Naive B cell (primary cell): Measurements from ENCODE around the gene TLCD3B. TPM values are rescaled to one million over a fixed set of nuclear protein-coding genes. Genes with fewer than 3 reads are reported as not detected.
"Not testable (repeated sequence)": the region's sequence is repeated elsewhere in the genome, so short reads cannot be mapped to it uniquely, and the experiment has no call there.

Experiments
- ATAC-seq, 2 donors: fragments of 150-1000 bp; cut with Tn5 transposase; 2 replicates each; pipeline ENCODE4 v1.10.0; 2021; ENCODE audit warnings: low read depth in 2 of 2, mild to moderate bottlenecking in 2 of 2, moderate library complexity in 2 of 2
- DNase-seq: peaks from one replicate; pipeline ENCODE4 v3.0.0; 2022
- H3K27ac Mint-ChIP-seq, 6 donors: one replicate each; pipeline ENCODE4 v1.8.0; 2020 to 2022; ENCODE audit warnings: mild to moderate bottlenecking in 6 of 6, mixed read lengths in 6 of 6, moderate library complexity in 5 of 6, inconsistent platforms in 2 of 6
- H3K27me3 Mint-ChIP-seq, 3 donors: one replicate each; pipeline ENCODE4 v1.8.0; 2021 to 2022; ENCODE audit warnings: mixed read lengths in 3 of 3, mild to moderate bottlenecking in 1 of 3
- H3K36me3 Mint-ChIP-seq, 2 donors: one replicate each; pipeline ENCODE4 v1.8.0; 2020 to 2022; ENCODE audit warnings: mixed read lengths in 2 of 2, inconsistent platforms in 1 of 2, mild to moderate bottlenecking in 1 of 2
- H3K4me1 Mint-ChIP-seq, 3 donors: one replicate each; pipeline ENCODE4 v1.8.0; 2020 to 2022; ENCODE audit warnings: mixed read lengths in 3 of 3, inconsistent platforms in 1 of 3, mild to moderate bottlenecking in 1 of 3, moderate library complexity in 1 of 3
- H3K4me3 Mint-ChIP-seq, 8 donors: one replicate each; pipeline ENCODE4 v1.8.0; 2020 to 2022; ENCODE audit warnings: mild to moderate bottlenecking in 8 of 8, mixed read lengths in 8 of 8, moderate library complexity in 8 of 8, inconsistent platforms in 2 of 8
- H3K9me3 Mint-ChIP-seq, 7 donors: one replicate each; pipeline ENCODE4 v1.8.0; 2020 to 2022; ENCODE audit warnings: mixed read lengths in 7 of 7, mild to moderate bottlenecking in 5 of 7, inconsistent platforms in 2 of 7, moderate library complexity in 1 of 7
- polyA plus RNA-seq, 6 donors: library from polyadenylated mRNA; unstranded; fragments of 300-500 nt; fragmentation: Illumina TruSeq; gene quantifications; one replicate each; pipeline ENCODE4 v1.2.3, GENCODE V29; 2021; ENCODE audit warnings: low read depth in 6 of 6

TLCD3B gene
- polyA plus RNA-seq, 6 donors from 2014 or later: not detected

GRCh38 chr16:30016555-30017276 is 14.4 kb downstream of the TLCD3B start:
- ATAC-seq (no peak), DNase-seq (no peak)
- Mint-ChIP-seq H3K9me3 (no peaks in the 10 kb centered on the region), H3K27ac (no peak overlapping the region), H3K27me3 (peaks cover 6 to 15% (median 8%) of the 10 kb centered on the region in 3 donors), H3K4me1 (peaks cover 14 to 27% (median 16%) of the 10 kb centered on the region in 3 donors), H3K4me3 (no peak overlapping the region), H3K36me3 (no peaks in the 10 kb centered on the region)

GRCh38 chr16:30015450-30015849 is 15.6 kb downstream of the TLCD3B start:
- Mint-ChIP-seq H3K27me3 (peaks cover 8 to 21% (median 11%) of the 10 kb centered on the region in 3 donors), H3K4me1 (peaks cover 8 to 18% (median 12%) of the 10 kb centered on the region in 3 donors)
- not testable (repeated sequence) for H3K4me3 Mint-ChIP-seq, DNase-seq, ATAC-seq, H3K9me3 Mint-ChIP-seq, H3K36me3 Mint-ChIP-seq, H3K27ac Mint-ChIP-seq

- H3K4me3 Mint-ChIP-seq: peak overlapping the region in 3 of 8 donors; percentile 49 to 83 (median 60)
These were observed 18.5 kb downstream of the TLCD3B start for GRCh38 chr16:30012598-30012997.

GRCh38 chr16:30011714-30012504 is 19.2 kb downstream of the TLCD3B start:
- H3K4me1 Mint-ChIP-seq: peaks cover 13 to 17% (median 17%) of the 10 kb centered on the region in 3 donors
- peaks cover 8 to 35% (median 28%) of the 10 kb centered on the region in 3 donors for H3K27me3 Mint-ChIP-seq
- DNase-seq (no peak), ATAC-seq (no peak)
- peak overlapping the region; percentile 5 to 86 (median 82) for H3K4me3 Mint-ChIP-seq
- H3K36me3 Mint-ChIP-seq: no peaks in the 10 kb centered on the region
- H3K9me3 Mint-ChIP-seq: no peaks in the 10 kb centered on the region
- peak overlapping the region in 4 of 6 donors; percentile 36 to 89 (median 53) for H3K27ac Mint-ChIP-seq

More at GRCh38 chr16:30012598-30012997, 18.5 kb downstream of the TLCD3B start:
- Mint-ChIP-seq H3K4me1 (peaks cover 13 to 17% (median 17%) of the 10 kb centered on the region in 3 donors), H3K27me3 (peaks cover 8 to 40% (median 28%) of the 10 kb centered on the region in 3 donors)
- not testable (repeated sequence) for H3K27ac Mint-ChIP-seq, DNase-seq, H3K36me3 Mint-ChIP-seq, H3K9me3 Mint-ChIP-seq, ATAC-seq

GRCh38 chr16:30010844-30011713 is 20.0 kb downstream of the TLCD3B start, which contains the start of gene DOC2A:
DOC2A (minus strand) TSS chr16:30011027; CDS start chr16:30010222, 805 bp downstream.
- Mint-ChIP-seq H3K9me3 (no peaks in the 10 kb centered on the region), H3K27ac (peak within 1 kb of the TSS in 1 of 6 donors; percentile 89), H3K36me3 (no peaks in the 10 kb centered on the region), H3K4me1 (peaks cover 13 to 17% (median 17%) of the 10 kb centered on the region in 3 donors), H3K4me3 (peak within 1 kb of the TSS; percentile 64 to 89 (median 82)), H3K27me3 (peaks cover 8 to 35% (median 28%) of the 10 kb centered on the region in 3 donors)
- ATAC-seq: peak; percentile 59 to 64
- DNase-seq: no peak

GRCh38 chr16:30009990-30010843 is 20.9 kb downstream of the TLCD3B start:
- H3K9me3 Mint-ChIP-seq: no peaks in the 10 kb centered on the region
- no peak for DNase-seq
- H3K27ac Mint-ChIP-seq: no peak overlapping the region
- H3K36me3 Mint-ChIP-seq: no peaks in the 10 kb centered on the region
- H3K4me1 Mint-ChIP-seq: peaks cover 13 to 22% (median 17%) of the 10 kb centered on the region in 3 donors
- H3K27me3 Mint-ChIP-seq: peaks cover 8 to 31% (median 28%) of the 10 kb centered on the region in 3 donors
- peak overlapping the region in 7 of 8 donors; percentile 51 to 89 (median 68) for H3K4me3 Mint-ChIP-seq
- no peak for ATAC-seq

GRCh38 chr16:30009085-30009862 is 21.8 kb downstream of the TLCD3B start:
- Mint-ChIP-seq H3K9me3 (no peaks in the 10 kb centered on the region), H3K4me1 (peaks cover 14 to 32% (median 17%) of the 10 kb centered on the region in 3 donors), H3K36me3 (no peaks in the 10 kb centered on the region), H3K27ac (no peak overlapping the region), H3K27me3 (peaks cover 8 to 31% (median 28%) of the 10 kb centered on the region in 3 donors), H3K4me3 (peak overlapping the region in 5 of 8 donors; percentile 14 to 86 (median 66))
- DNase-seq: no peak
- ATAC-seq: no peak

GRCh38 chr16:30007378-30007895 is 23.6 kb downstream of the TLCD3B start:
- H3K9me3 Mint-ChIP-seq: no peaks in the 10 kb centered on the region
- no peak for DNase-seq
- H3K27me3 Mint-ChIP-seq: peaks cover 5 to 31% (median 28%) of the 10 kb centered on the region in 3 donors
- no peak overlapping the region for H3K4me3 Mint-ChIP-seq
- ATAC-seq: no peak
- H3K27ac Mint-ChIP-seq: peak overlapping the region in 1 of 6 donors; percentile 60
- H3K4me1 Mint-ChIP-seq: peaks cover 13 to 38% (median 23%) of the 10 kb centered on the region in 3 donors
- peaks cover 0 to 9% of the 10 kb centered on the region in 2 donors for H3K36me3 Mint-ChIP-seq

- Mint-ChIP-seq H3K27ac (peak overlapping the region in 2 of 6 donors; percentile 60 to 90), H3K27me3 (peaks cover under 1 to 26% (median 22%) of the 10 kb centered on the region in 3 donors), H3K4me3 (peak overlapping the region in 1 of 8 donors; percentile 60), H3K9me3 (no peaks in the 10 kb centered on the region), H3K4me1 (peaks cover 11 to 33% (median 25%) of the 10 kb centered on the region in 3 donors), H3K36me3 (peaks cover 0 to 15% of the 10 kb centered on the region in 2 donors)
- DNase-seq (no peak), ATAC-seq (no peak)
These were observed 24.3 kb downstream of the TLCD3B start for GRCh38 chr16:30006659-30007377.

- Mint-ChIP-seq H3K27me3 (peaks cover 0 to 22% (median 18%) of the 10 kb centered on the region in 3 donors), H3K27ac (no peak overlapping the region), H3K4me3 (no peak overlapping the region), H3K4me1 (peaks cover 10 to 29% (median 23%) of the 10 kb centered on the region in 3 donors), H3K9me3 (no peaks in the 10 kb centered on the region), H3K36me3 (peaks cover 0 to 17% of the 10 kb centered on the region in 2 donors)
- ATAC-seq (no peak), DNase-seq (no peak)
These were observed 25.0 kb downstream of the TLCD3B start for GRCh38 chr16:30006095-30006473.
